Middle frontal gyrus (tissue), 1 donor: ENCODE measurements around the gene GPR162.

ENCODE experiments used
- DNase-seq: peaks from one replicate; pipeline ENCODE4 v3.0.0-alpha.2; 2015; ENCODE audit warnings: low spot score; ENCODE audit errors: extremely low spot score

GPR162 gene

GRCh38 chr12:6822426-6823135 is 960 bp downstream of the GPR162 start:
- no peak for DNase-seq

DNA sequence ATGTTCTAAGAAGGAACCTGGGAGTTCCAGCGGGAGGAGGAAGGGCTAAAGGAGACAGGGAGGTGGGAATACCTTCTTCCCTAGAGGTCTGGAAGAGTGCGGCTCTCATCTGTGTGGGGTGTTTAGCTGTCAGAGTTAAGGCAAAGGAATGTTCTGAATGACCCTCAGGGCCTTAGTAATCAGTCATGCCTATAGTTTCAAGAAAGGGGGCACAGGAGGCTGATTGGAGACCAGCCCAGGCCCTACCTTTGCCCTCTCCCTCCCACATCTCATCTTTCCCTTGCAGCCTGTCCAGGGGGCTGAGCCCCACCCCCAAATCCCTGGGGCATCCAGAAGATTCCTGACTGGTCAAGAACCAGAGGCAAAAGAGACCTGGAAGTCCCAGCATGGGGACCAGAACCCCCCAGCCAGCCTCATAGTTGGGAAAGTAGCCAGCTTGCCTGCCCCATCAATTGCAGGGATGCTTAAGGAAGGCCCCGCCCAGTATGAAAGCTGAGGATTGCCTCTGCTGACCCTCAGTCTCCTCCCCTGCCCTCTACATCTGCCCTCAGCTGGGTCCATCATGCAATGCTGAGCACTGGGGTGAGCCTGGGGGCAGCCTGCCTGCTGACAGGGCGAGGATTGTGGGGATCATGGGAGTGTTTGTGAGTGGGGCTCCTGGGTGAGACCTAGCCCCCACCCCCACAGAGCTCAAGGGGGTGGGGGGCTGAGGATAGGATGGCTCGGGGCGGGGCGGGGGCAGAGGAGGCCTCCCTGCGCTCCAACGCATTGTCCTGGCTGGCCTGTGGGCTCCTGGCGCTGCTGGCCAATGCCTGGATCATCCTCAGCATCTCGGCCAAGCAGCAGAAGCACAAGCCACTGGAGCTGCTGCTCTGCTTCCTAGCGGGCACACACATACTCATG is 1.8 kb downstream of the GPR162 start:
- DNase-seq, result no peak

DNA sequence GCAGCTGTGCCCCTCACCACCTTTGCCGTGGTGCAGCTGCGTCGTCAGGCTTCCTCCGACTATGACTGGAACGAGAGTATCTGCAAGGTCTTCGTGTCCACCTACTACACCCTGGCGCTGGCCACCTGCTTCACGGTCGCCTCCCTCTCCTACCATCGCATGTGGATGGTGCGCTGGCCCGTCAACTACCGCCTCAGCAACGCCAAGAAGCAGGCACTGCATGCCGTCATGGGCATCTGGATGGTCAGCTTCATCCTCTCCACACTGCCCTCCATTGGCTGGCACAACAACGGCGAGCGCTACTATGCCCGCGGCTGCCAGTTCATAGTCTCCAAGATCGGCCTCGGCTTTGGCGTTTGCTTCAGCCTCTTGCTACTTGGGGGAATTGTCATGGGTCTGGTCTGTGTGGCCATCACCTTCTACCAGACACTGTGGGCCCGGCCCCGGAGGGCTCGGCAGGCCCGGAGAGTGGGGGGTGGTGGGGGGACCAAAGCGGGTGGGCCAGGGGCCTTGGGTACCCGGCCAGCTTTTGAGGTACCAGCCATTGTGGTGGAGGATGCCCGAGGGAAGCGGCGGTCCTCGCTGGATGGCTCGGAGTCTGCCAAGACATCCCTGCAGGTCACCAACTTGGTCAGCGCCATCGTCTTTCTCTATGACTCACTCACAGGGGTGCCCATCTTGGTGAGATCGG is 2.6 kb downstream of the GPR162 start:
- no peak for DNase-seq

DNA sequence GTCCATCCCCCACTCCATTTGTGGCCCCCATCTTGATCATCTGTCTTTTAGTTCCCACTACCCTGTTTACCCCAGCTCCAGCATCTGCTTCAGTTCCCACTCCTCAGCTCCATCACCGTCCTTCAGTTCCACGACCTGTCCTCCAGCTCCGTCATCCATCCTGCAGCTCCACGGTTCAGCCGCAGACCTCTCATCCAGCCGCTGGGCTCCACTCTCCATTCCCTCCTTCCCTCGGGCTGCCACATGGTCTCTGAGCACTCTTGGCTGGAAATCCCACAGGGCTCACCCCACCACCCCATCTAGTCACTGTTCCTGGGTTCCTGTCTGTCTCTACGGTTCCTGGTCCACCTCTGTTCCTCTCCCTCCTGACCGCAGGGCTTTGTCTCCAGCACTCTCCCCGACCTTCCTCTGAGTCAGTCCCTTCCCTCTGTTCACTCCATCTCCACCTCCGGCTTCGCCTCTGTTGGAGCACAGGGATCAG is 3.3 kb downstream of the GPR162 start:
- DNase-seq, result no peak

DNA sequence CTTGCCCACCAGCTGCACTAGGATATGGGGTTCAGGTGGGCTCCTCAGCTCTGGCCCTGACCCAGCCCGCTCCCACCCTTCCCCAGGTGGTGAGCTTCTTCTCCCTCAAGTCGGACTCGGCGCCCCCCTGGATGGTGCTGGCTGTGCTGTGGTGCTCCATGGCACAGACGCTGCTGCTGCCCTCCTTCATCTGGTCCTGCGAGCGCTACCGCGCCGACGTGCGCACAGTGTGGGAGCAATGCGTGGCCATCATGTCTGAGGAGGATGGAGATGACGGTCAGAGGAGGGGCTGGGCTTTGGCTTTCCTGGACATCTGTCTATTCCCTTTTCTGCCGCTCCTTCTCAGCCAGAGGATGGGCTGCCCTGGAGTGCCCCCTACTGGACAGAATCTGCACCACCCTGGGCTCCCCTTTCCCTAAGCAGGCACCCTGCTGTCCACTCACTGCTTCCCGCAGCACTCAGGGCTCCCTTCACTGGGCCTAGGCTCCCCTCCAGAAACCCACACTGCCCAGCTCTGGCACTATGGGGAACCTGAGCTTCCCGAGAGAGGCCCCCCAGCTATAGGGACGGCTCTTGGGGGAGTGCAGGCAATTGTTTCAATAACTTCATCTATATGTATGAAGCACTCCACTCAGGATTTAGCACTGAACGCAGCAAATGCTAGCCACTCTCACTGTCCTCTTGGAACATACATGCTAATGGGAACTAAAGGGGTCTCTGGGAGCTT is 3.9 kb downstream of the GPR162 start:
- peak; percentile 70 for DNase-seq

DNA sequence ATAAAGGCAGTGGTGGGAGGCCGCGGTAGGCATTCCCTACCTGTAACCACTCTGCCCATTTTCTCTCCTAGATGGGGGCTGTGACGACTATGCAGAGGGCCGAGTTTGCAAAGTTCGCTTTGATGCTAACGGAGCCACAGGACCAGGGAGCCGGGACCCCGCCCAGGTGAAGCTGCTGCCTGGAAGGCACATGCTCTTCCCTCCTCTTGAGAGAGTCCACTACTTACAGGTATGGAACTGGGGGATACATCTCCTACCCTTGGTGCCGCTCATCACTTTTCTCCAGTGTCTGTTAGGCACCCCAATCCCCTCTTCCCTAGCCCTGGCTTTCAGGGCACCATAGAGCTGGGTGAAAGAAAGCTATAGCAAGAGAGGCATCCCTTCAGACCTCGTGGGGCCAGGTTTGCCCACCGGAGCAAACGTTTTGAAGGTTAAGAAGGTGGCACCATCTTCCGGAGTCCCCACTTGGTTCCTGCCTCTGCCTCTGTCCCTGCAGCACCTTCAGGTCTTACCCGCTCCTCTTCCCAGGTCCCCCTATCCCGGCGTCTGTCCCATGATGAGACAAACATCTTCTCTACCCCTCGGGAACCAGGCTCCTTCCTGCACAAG is 4.6 kb downstream of the GPR162 start:
- DNase-seq, result no peak

DNA sequence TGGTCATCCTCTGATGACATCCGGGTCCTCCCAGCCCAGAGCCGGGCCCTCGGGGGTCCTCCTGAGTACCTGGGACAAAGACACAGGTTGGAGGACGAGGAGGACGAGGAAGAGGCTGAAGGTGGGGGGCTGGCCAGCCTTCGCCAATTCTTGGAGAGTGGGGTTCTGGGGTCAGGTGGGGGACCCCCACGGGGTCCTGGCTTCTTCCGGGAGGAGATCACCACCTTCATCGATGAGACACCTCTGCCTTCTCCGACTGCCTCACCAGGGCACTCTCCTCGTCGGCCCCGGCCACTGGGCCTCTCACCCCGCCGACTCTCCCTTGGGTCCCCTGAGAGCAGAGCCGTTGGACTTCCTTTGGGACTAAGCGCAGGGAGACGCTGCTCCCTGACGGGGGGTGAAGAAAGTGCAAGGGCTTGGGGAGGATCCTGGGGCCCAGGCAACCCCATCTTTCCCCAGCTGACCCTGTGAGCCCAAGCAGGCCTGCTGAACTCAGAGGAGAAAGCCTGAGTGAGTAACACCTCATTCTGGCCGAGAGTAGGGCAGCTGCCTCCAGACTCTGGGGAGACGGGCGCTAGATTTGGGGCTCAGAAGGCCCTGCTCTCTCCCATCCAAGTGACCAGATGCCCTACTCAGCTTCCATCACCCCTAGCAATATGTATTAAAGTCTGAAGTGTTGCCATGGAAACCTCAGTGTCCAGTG is 5.3 kb downstream of the GPR162 start:
- DNase-seq, result no peak

- DNase-seq, result peak; percentile 55
Measured at GRCh38 chr12:6827437-6827911, 5.9 kb downstream of the GPR162 start.

GRCh38 chr12:6827982-6828780 is 6.6 kb downstream of the GPR162 start, which contains the start of gene P3H3:
TSS of gene P3H3 (plus strand) at chr12:6828407. CDS start at chr12:6828441, 34 bp downstream.
- DNase-seq, result no peak

DNA sequence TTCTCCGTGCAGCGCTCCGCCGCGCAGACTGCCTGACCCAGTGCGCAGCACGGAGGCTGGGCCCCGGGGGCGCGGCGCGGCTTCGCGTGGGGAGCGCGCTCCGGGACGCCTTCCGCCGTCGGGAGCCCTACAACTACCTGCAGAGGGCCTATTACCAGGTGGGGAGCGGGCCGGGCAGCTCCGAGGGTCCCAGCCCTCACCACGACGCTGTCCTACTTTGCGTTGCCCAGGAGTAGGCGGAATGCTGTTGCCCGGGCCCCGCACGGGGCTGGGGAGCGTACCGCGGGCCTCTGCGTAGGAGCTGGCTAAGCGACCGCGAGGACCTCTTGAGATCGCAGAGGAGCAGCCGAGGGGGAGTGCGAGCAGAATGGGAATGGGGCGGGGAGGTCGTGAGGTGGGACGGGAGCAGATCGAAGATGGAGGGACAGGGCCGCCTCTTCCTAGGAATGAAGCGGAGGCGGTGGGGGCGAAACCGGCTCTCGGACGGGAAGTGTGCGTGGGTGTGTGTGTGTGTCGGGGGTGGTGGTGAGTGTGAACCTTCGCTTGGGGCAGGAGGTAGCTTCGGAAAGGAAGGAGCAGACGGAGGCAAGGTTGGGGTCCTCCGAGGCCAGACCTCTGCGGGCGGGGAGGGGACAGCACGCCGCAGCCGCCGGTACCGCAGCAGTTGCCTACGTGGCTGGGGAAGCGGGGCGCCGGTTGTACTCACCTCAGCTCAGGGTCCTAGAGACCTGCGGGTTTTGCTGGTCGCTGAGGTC is 7.3 kb downstream of the GPR162 start:
- DNase-seq, result no peak

DNA sequence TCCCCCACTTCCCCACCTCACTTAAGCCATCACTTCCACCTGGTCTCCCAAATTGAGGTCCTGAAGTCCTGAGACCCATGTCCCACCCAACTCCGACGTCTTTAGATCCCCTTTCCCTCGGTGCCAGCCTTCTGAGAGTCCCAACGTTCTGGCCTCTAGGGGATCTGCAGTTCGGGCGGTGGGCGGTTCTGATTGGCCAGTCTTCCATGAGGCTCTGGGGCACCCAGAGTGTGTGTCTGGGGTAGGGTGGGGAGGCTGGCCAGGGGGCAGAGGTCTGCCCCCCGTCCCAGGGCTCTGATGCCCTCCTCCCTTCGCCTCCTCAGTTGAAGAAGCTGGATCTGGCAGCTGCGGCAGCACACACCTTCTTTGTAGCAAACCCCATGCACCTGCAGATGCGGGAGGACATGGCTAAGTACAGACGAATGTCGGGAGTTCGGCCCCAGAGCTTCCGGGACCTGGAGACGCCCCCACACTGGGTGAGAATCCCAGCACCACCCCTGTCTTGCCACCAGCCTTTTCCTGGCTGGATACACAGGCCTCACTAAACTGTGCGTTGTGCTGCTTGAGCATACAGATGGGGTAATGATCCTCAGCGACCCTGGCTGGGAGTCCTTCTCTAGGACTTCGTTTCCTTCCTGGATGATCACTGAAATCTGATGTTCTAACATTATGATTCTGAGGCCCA is 8.1 kb downstream of the GPR162 start:
- DNase-seq, result no peak

GRCh38 chr12:6830286-6830890 is 8.8 kb downstream of the GPR162 start:
- DNase-seq, result no peak

DNA sequence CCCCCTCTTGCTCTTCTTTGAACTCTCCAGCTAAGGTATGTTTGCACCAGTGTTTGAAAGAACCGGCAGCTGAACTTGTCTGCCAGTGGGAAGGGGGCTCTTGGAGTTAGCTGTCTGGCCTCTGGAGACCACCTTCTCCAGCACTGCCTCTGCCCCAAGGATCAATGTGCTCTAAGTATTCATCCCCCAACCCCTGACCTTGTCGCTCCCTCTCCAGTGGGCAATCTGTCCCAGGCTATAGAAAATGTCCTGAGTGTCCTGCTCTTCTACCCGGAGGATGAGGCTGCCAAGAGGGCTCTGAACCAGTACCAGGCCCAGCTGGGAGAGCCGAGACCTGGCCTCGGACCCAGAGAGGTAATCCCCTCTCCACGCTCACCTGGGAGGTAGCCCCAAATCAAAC is 9.4 kb downstream of the GPR162 start:
- no peak for DNase-seq

DNA sequence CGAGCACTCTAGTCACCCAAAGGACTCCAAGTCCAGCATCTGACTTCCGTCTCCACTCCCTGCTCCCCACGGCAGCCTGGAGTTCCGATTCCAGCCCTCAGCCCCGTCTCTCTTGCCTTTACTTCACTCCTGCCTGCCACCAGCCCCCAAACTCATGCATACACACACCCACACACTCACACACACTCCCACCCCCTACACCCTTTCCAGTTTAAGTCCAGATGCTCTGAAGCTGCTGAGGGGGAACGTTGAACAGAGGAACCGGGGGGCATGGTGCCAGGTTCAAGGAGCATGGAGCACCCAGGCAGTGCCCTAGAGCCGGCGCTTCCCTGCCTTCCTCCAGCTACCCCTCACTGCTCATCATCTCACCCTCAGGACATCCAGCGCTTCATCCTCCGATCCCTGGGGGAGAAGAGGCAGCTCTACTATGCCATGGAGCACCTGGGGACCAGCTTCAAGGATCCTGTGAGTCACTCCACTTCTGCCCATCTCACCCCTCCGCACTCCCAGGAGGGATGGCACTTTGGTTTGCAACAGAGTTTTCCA is 9.9 kb downstream of the GPR162 start:
- no peak for DNase-seq

GRCh38 chr12:6832125-6832524 is 10.5 kb downstream of the GPR162 start:
- no peak for DNase-seq

GRCh38 chr12:6833189-6833890 is 11.7 kb downstream of the GPR162 start:
- DNase-seq, result no peak
